ENCODE results near the gene EXOC8. TPM values are rescaled to one million over a fixed set of nuclear protein-coding genes. Genes with fewer than 3 reads are reported as not detected.

EXOC8 gene
- polyA plus RNA-seq, 2 of the 4 experiments (the other 2 are of a cell fraction) = 7.7 to 9.8 TPM

DNA sequence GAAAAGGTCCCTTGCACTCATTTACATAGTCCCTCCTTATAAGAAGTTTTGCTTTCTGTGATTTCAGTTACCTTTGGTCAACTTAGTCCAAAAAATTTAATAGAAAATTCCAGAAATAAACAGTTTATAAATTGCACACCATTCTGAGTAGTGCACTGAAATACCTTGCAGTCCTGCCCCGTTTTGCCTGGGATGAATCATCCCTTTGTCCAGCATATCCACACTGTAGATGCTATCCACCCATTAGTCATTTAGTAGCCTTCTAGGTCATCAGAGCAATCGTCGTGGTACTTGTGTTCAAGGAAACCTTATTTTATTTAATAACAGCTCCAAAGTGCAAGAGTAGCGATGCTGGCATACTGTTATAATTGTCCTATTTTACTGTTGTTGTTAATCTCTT is 38.4 kb upstream of the EXOC8 start:
- CTCF ChIA-PET = interaction anchor here (1.0 to 2.2 kb wide), 3 partner anchors 13 to 16 kb away, joined by 3 to 6 read pairs (median 5); no protein-coding TSS in a partner anchor
- ATAC-seq = peak; percentile 78 to 84; a peak in 5 of 6 replicates
- peak in 1 of 2 experiments; percentile 46 for DNase-seq (ENCODE audit: low read depth in 1 of 2, low spot score in 1 of 2)

DNA sequence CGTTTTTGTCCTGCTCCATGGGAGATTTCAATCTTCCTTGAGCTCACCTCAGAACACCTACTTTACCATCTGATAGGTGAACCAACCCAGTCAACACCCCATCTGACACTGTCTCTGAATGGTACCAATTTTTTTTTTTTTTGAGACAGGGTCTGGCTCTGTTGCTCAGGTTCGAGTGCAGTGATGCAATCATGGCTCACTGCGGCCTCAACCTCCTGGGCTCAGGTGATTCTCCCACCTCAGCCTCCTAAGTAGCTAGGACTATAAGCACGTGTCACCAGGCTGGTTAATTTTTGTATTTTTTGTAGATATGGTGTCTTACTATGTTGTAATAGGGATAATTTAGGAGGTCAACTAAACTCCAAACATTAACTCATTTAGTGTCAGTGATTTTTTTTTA is 36.7 kb upstream of the EXOC8 start:
- Histone ChIP-seq H3K4me3 (no peak overlapping the region), H3K4me2 (no peak overlapping the region), H3K4me1 (peaks cover 55% of the 10 kb centered on the region), H3K27ac (no peak overlapping the region), H3K9me3 (no peaks in the 10 kb centered on the region)
- no peak for TF ChIP-seq RAD21 (conservative IDR thresholded peaks at IDR 0.05 in 1 of 2, IDR thresholded peaks at IDR 0.05 in 1 of 2)
- no peak for TF ChIP-seq HOXB13 (CRISPR knock-in tag; IDR thresholded peaks at IDR 0.05; ENCODE audit: low read depth)
- TF ChIP-seq HDAC2 (IDR thresholded peaks at IDR 0.05) = no peak
- no peak for TF ChIP-seq CHD2 (IDR thresholded peaks at IDR 0.05; ENCODE audit: low read length, partially characterized antibody)
- TF ChIP-seq FOSB (CRISPR knock-in tag; IDR thresholded peaks at IDR 0.05) = no peak
- TF ChIP-seq ZC3H11A (IDR thresholded peaks at IDR 0.05) = no peak
- no peak for TF ChIP-seq HOXA7 (CRISPR knock-in tag; IDR thresholded peaks at IDR 0.05)
- no peak for TF ChIP-seq EHF (CRISPR knock-in tag; IDR thresholded peaks at IDR 0.05)
- no peak for TF ChIP-seq POLR2A (IDR thresholded peaks at IDR 0.05; ENCODE audit: low read length)
- no peak for TF ChIP-seq MAZ (IDR thresholded peaks at IDR 0.05; ENCODE audit: borderline replicate concordance, low read depth, low read length)
- TF ChIP-seq FOXS1 (CRISPR knock-in tag; IDR thresholded peaks at IDR 0.05) = no peak
- TF ChIP-seq, protein P1, sequence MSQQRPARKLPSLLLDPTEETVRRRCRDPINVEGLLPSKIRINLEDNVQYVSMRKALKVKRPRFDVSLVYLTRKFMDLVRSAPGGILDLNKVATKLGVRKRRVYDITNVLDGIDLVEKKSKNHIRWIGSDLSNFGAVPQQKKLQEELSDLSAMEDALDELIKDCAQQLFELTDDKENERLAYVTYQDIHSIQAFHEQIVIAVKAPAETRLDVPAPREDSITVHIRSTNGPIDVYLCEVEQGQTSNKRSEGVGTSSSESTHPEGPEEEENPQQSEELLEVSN (IDR thresholded peaks at IDR 0.05; ENCODE audit: borderline replicate concordance, low read depth) = no peak
- DNase-seq (ENCODE audit: low read depth in 1 of 2, low spot score in 1 of 2) (no peak), FAIRE-seq (no peak), ATAC-seq (no peak)
- CTCF ChIA-PET = interaction anchor here (0.7 to 2.2 kb wide), 4 partner anchors 11 to 210 kb away, joined by 3 to 9 read pairs (median 6); no protein-coding TSS in a partner anchor
- 84% methylated on average over 4 of the region's 4 CpGs for WGBS (ENCODE audit: missing lambda C conversion rate)
- POLR2A ChIA-PET = no interaction called here

More for the DNA sequence above, 38.4 kb upstream of the EXOC8 start:
- no peaks in the 10 kb centered on the region for H3K9me3 ChIP-seq
- POLR2A ChIA-PET = interaction anchor here (1.4 kb wide), 1 partner anchor 38 kb away, joined by 3 read pairs; the partner anchor contains the start of genes EXOC8 and SPRTN
- peak overlapping the region; percentile 73 for H3K4me2 ChIP-seq
- WGBS (ENCODE audit: missing lambda C conversion rate) = 29% methylated on average over 4 of the region's 4 CpGs
- no peak overlapping the region for H3K4me3 ChIP-seq
- no peak for TF ChIP-seq SMC3 (IDR thresholded peaks at IDR 0.05)
- no peak for TF ChIP-seq FOSL2 (IDR thresholded peaks at IDR 0.05)
- peak; percentile 55; the same call in 1 of the 2 replicates for TF ChIP-seq FOSL2 (CRISPR knock-in tag; IDR thresholded peaks at IDR 0.05)
- TF ChIP-seq EP300 (IDR thresholded peaks at IDR 0.05) = no peak
- no peak for TF ChIP-seq NFE2L2 (conservative IDR thresholded peaks at IDR 0.05; ENCODE audit: low read length)
- no peak for TF ChIP-seq MAZ (IDR thresholded peaks at IDR 0.05; ENCODE audit: borderline replicate concordance, low read depth, low read length)
- 0 out of 6 replicates have a peak overlapping the region, but pooled peaks of 1 of the 2 experiments have one; percentile 5 for H3K27ac ChIP-seq
- H3K4me1 ChIP-seq = peaks cover 62% of the 10 kb centered on the region
- FAIRE-seq = no peak

DNA sequence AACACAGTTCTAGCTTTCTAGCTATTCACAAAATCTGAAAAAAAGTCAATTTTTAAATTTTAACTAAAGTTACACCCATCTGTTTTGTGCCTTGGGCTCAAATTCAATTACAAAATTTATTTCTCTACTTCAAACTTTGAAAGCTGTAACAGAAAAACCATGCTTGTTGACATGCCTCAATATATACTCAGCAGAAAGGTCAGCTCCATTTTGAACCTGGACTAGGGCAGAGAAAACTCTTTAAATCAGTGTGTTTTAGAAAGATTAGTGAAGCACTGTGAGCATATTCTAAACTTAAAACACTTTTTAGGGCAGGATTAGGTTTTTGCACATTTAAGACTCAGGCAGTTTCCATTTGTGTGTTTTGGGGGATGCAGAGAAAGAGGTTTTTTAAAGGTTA is 34.8 kb upstream of the EXOC8 start:
- ATAC-seq (no peak), DNase-seq (ENCODE audit: low read depth in 1 of 2, low spot score in 1 of 2) (no peak), FAIRE-seq (no peak)
- no peak overlapping the region for H3K4me3 ChIP-seq
- H3K27ac ChIP-seq = no peak overlapping the region
- H3K4me1 ChIP-seq = peaks cover 37% of the 10 kb centered on the region
- ChIA-PET CTCF (interaction anchor here (1.4 to 3.6 kb wide), 3 partner anchors 8 to 14 kb away, joined by 4 to 18 read pairs (median 7); no protein-coding TSS in a partner anchor), POLR2A (no interaction called here)
- no peak overlapping the region for H3K4me2 ChIP-seq
- TF ChIP-seq, protein P2, sequence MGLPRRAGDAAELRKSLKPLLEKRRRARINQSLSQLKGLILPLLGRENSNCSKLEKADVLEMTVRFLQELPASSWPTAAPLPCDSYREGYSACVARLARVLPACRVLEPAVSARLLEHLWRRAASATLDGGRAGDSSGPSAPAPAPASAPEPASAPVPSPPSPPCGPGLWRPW (IDR thresholded peaks at IDR 0.05) = no peak
- TF ChIP-seq, protein P3, sequence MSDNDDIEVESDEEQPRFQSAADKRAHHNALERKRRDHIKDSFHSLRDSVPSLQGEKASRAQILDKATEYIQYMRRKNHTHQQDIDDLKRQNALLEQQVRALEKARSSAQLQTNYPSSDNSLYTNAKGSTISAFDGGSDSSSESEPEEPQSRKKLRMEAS (IDR thresholded peaks at IDR 0.05) = no peak
- TF ChIP-seq SMC3 (IDR thresholded peaks at IDR 0.05) (no peak), CHD2 (IDR thresholded peaks at IDR 0.05; ENCODE audit: low read length, partially characterized antibody) (no peak), ZFP36 (IDR thresholded peaks at IDR 0.05; ENCODE audit: borderline replicate concordance, partially characterized antibody) (no peak), FOSB (CRISPR knock-in tag; IDR thresholded peaks at IDR 0.05) (no peak), CHD4 (IDR thresholded peaks at IDR 0.05; ENCODE audit: borderline replicate concordance) (no peak), RNF2 (IDR thresholded peaks at IDR 0.05; ENCODE audit: borderline replicate concordance, low read depth) (no peak), PHF8 (IDR thresholded peaks at IDR 0.05; ENCODE audit: borderline replicate concordance, low read depth) (no peak), HOXA7 (CRISPR knock-in tag; IDR thresholded peaks at IDR 0.05) (no peak), NPAS2 (CRISPR knock-in tag; IDR thresholded peaks at IDR 0.05; ENCODE audit: borderline replicate concordance) (no peak), FOXS1 (CRISPR knock-in tag; IDR thresholded peaks at IDR 0.05) (no peak), GATA3 (IDR thresholded peaks at IDR 0.05; ENCODE audit: borderline replicate concordance) (no peak), RAD21 (conservative IDR thresholded peaks at IDR 0.05 in 1 of 2, IDR thresholded peaks at IDR 0.05 in 1 of 2) (no peak), KDM1A (IDR thresholded peaks at IDR 0.05; ENCODE audit: low read depth) (no peak), ZC3H11A (IDR thresholded peaks at IDR 0.05) (no peak), JUNB (IDR thresholded peaks at IDR 0.05) (no peak)
- TF ChIP-seq, protein P4, sequence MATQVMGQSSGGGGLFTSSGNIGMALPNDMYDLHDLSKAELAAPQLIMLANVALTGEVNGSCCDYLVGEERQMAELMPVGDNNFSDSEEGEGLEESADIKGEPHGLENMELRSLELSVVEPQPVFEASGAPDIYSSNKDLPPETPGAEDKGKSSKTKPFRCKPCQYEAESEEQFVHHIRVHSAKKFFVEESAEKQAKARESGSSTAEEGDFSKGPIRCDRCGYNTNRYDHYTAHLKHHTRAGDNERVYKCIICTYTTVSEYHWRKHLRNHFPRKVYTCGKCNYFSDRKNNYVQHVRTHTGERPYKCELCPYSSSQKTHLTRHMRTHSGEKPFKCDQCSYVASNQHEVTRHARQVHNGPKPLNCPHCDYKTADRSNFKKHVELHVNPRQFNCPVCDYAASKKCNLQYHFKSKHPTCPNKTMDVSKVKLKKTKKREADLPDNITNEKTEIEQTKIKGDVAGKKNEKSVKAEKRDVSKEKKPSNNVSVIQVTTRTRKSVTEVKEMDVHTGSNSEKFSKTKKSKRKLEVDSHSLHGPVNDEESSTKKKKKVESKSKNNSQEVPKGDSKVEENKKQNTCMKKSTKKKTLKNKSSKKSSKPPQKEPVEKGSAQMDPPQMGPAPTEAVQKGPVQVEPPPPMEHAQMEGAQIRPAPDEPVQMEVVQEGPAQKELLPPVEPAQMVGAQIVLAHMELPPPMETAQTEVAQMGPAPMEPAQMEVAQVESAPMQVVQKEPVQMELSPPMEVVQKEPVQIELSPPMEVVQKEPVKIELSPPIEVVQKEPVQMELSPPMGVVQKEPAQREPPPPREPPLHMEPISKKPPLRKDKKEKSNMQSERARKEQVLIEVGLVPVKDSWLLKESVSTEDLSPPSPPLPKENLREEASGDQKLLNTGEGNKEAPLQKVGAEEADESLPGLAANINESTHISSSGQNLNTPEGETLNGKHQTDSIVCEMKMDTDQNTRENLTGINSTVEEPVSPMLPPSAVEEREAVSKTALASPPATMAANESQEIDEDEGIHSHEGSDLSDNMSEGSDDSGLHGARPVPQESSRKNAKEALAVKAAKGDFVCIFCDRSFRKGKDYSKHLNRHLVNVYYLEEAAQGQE (IDR thresholded peaks at IDR 0.05) = no peak
- TF ChIP-seq, protein P5, sequence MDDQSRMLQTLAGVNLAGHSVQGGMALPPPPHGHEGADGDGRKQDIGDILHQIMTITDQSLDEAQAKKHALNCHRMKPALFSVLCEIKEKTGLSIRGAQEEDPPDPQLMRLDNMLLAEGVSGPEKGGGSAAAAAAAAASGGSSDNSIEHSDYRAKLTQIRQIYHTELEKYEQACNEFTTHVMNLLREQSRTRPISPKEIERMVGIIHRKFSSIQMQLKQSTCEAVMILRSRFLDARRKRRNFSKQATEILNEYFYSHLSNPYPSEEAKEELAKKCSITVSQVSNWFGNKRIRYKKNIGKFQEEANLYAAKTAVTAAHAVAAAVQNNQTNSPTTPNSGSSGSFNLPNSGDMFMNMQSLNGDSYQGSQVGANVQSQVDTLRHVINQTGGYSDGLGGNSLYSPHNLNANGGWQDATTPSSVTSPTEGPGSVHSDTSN (IDR thresholded peaks at IDR 0.05) = no peak
- H3K9me3 ChIP-seq = no peaks in the 10 kb centered on the region
